CD4-positive, alpha-beta T cell treated with Interleukin-4 for 4 hours (primary cell): ENCODE data around the gene FHIP2A.
"Not testable (repeated sequence)": the region's sequence is repeated elsewhere in the genome, so short reads cannot be mapped to it uniquely, and the experiment has no call there.

Experiments used
- DNase-seq: peaks from one replicate; pipeline ENCODE4 v3.0.0-alpha.2; 2020

FHIP2A gene

DNA sequence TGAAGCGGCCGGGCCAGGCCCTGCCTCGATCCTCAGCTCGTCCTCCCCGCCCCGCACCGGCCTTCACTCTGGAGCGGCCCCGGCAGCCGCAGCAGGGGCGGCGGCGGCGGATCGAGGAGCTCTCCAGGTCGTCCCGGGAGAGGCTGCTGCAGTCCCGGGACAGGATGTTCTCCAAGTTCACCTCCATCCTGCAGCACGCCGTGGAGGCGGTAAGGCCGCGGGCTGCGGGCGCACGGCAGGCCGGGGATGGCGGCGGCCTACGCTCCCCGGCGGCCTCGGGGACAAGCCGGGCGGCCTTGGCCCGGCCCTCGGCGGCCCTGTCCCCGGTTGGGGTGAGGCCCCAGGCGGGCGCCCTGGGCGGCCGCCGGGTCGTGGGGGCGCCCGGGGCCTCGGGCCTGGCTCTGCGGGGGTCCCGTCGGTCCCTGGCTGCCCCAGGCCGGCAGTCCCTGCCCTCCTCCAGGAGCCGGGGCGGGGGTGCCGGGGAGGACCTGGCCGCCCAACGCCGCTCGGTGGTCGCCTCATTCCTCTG lies 399 bp downstream of the FHIP2A start:
- DNase-seq = peak; percentile 45

- peak; percentile 23 for DNase-seq
Measured at GRCh38 chr10:114822444-114823076, 980 bp downstream of the FHIP2A start.

DNA sequence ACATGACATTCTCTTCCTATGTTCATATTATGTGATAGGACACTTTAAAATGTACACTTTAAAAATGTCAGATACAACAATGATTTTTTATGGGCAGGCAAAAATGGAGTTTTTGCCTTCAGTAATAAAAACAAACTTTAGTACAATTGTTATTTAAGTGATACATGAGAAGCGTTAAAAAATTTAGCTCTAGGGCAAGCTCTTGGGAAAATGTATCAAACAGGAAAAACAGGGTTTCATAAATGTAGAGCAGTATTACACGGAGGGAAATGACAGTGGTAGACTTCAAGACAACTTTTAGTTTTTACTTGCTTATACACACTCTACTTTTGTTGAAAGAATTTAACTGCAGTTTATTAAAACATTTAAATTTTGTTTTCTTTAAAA lies 1.5 kb downstream of the FHIP2A start:
- no peak for DNase-seq

DNA sequence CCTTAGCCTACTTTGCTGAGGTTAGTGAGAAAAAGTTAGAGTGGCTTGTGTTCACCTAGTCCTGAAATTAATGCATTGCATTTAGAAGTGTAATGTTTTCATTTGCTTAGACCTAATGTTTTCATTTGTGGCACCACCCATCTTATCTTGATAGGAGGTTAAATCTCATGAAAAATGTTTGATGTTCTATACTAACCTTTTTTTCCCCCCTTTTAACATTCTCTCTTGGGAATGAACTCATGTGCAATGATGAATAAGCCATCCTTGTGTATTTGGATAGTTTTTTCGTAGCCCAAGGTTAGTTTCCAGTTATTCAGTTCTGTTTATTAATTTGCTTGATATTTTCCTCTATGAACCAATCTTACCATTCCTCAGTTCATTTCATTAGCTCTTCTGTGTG lies 2.8 kb downstream of the FHIP2A start:
- no peak for DNase-seq

DNA sequence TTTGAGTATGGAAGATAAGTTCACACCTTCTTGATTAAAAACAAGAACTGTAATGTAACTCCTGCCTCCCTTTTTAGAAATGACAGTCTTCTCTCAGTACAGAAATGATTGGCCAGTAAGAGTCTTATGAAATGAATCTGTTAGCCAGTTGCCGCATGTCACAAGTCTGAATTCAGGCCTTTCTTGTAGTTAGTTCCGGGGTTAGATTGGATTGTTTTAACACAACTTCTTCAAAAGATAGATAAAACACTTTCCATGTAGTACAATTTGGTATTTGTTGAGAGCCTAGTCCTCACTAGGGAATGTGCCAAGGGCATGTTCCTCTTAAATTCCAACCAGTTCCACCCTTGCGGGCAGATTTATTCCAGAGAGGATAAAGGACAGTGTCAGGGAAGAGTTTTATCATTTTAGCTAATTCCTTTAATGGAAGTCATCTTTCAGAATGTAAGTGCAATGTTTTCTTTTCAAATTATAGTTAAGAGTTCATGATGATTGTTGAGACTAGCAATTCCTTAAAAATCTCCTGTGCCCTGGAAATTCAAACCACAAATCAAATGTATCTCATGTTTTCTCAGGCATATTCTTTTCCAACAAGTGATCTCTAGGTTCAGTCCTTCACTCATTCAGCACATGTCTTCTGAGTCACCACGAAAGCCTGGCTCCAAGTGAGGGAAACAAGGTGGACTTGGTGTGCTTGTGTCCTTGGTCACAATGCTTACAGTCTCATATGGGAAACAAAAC lies 4.1 kb downstream of the FHIP2A start:
- DNase-seq = peak; percentile 15

DNA sequence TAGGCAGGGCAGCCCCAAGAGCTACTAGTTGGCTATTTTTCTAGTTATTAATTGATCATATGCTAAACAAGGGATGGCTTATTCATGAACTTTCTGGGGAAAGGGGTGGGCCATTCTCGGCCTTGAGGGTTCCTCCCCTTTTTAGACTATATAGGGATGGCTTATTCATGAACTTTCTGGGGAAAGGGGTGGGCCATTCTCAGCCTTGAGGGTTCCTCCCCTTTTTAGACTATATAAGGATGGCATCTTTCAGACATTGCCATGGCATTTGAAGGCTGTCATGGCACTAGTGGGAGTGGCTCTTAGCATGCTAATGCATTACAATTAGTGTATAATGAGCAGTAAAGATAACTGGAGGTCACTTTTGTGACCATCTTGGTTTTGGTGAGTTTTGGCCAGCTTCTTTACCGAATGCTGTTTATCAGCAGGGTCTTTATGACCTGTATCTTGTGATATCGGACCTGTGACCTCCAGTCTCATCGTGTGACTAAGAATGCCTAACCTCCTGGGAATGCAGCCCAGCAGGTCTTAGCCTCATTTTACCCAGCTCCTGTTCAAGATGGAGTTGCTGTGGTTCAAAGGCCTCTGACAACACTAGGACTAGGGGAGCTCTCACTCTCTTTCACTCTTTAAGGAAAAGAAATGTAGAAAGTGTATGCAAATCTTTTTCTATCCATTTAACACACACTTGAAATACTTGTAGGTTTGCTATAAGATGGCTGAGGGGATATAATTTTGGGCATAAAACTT lies 7.8 kb downstream of the FHIP2A start:
- DNase-seq = no peak

DNA sequence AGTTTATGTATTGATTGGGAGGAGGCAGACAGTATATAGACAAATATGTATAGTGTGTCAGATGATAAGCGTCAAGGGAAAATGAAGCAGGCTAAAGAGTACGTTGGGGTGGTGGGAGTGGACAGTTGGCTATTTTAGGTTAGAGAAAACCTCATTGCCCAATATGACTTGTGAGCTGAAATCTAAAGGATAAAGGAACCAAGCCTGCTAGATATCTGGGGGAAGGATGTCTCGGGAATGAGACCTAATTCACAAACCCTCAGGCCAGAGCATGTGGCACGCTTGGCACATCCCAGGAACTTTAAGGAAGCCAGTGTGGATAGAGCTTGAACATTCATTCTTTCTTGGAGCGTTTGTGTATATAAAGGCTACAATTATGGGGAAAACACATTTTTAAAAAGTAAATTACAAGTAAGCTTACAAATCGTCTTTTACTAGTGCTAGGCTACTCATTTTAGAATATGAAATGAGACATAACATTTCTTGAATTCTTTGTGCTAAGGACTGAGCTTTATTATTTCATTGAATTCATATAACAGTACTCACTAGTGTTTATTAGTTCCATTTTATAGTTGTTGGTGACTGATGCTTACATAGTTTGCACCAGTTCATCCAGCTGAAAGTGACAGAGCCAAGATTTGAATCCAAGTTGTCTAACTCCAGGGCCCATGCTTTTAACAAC lies 9.7 kb downstream of the FHIP2A start:
- DNase-seq = no peak

DNA sequence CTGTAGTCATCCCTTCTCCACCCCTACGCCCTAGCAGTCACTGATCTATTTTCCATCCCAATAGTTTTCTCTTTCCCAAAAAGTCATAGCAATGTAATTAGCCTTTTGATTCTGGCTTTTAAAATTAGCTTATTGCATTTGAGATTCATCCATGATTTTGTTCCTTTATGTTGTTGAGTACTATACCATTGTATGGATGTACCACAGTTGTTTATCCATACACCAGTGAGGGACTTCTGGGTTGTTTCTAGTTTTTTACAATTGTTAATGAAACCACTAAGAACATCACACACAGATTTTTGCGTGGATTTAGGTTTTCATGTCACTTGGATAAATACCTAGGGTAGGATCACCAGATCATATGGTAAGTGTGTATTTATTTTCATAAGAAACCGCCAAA lies 16.1 kb downstream of the FHIP2A start:
- DNase-seq = no peak

GRCh38 chr10:114839901-114840300 lies 18.3 kb downstream of the FHIP2A start:
- no peak for DNase-seq

- no peak for DNase-seq
Measured at GRCh38 chr10:114845978-114846693, 24.6 kb downstream of the FHIP2A start.

GRCh38 chr10:114847517-114847916 lies 25.9 kb downstream of the FHIP2A start:
- DNase-seq = not testable (repeated sequence)

- DNase-seq = no peak
Measured at GRCh38 chr10:114849674-114850073, 28.1 kb downstream of the FHIP2A start.

DNA sequence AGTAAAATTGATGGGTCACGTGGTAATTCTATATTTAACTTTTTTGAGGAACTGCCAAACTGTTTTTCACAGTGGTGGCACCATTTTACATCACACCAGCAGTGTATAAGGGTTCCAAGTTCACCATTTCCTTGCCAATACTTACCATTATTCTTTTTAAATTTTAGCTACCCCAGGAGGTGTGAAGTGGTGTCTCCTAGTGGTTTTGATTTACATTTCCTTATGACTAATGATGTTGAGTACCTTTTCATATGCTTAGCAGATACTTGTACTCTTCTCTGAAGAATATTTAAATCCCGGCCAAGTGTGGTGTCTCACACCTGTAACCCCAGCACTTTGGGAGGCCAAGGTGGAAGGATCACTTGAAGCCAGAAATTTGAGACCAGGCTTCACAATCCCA lies 28.5 kb downstream of the FHIP2A start:
- no peak for DNase-seq

DNA sequence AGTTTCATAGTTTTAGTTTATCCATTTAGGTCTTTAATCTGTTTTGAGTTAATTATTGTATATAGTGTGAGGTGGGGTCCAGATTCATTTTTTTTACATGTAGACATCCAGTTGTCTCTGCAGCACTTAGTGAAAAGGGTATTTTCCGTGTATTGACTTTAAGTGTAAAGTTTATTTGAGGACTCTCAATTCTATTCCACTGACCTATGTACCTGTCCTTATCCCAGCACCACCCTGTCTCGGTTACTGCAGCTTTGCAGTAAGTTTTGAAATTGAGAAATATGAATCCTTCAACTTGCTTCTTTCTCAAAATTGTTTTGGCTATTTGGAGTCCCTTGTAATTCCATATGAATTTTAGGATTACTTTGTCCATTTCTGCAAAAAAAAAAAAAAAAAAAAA lies 29.8 kb downstream of the FHIP2A start:
- DNase-seq = no peak

- DNase-seq = no peak
Measured at GRCh38 chr10:114852197-114852596, 30.6 kb downstream of the FHIP2A start.

GRCh38 chr10:114854906-114855305 lies 33.3 kb downstream of the FHIP2A start:
- no peak for DNase-seq

DNA sequence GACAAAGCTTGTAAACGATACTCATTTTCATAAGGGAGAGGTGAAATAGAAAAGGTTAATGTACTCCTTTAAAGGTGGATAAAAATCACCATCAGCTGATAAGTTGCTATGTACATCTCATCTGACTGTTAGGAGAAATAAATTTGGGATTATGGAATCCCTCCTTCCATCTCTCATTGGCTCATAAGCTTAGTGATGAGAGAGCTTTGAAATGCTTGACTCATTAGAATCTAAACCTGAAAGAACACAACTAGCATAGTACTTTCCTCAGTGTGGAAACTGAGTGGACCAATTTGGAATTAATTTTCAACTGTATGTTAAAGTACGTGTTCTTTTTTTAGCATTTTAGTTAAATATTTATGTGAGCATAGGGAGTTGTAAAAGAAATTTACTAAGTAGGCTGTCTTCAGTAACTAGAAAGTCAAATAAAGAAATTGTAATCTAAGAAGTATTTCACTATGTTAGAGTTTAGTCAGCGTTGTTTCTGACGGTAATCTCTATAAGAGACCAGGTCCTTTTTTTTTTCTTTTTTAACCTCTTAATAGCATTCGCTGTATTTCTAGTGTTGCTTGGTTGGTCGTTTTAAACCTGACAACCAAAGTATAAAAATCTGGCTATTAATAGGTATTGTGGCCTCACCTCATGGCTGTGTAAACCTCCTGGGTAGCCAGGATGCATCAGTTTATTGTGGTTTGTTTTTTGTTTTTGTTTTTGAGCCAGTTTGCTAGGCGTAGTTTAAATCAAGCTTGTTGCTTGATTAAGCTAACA lies 34.4 kb downstream of the FHIP2A start:
- peak; percentile 5 for DNase-seq

GRCh38 chr10:114856544-114857287 lies 35.1 kb downstream of the FHIP2A start:
- DNase-seq = no peak

- not testable (repeated sequence) for DNase-seq
Measured at GRCh38 chr10:114857288-114857565, 35.6 kb downstream of the FHIP2A start.

- DNase-seq = no peak
Measured at GRCh38 chr10:114857922-114858629, 36.5 kb downstream of the FHIP2A start.

- no peak for DNase-seq
Measured at GRCh38 chr10:114859222-114859621, 37.6 kb downstream of the FHIP2A start.
